Measurements from ENCODE around the gene CELF2. TPM values are rescaled to one million over a fixed set of nuclear protein-coding genes. Genes with fewer than 3 reads are reported as not detected.

CELF2 gene
- total and polyA plus RNA-seq, 7 donors: 6.0 to 83.1 (median 48.9) TPM

DNA sequence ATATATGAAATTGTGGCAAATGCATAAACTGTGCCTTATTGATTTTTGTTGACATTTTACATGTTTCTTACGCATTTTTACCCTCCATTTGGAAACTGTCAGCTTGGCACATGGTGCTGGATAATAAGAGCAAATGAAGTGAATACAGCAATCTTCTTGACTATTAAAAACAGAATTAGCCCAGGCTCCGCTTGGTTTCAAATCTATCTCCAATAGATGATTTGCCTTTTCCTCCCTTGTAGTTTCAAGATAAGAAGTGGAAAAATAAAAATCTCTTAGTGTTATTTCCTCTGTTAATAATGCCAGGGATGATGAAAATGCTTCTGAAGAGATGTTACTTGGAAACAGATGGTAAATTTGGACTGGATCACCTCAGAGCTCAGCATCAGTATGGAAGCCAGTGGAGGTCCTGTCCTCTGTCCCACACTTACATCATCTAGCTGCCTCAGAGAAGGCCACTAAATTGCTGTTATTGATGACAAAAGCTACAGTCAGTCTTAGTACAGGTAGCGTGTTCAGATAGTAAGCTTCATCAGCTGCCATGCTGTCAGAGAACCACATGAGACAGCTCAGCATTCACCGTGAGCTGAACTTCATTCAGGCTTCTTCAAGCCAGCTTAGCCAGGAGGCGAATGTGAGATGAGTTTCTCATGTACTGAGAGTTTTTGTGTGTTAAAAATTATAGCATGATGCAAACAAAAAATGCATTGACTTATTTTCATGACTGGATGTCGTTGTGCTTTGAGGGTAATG is 246.8 kb downstream of the CELF2 start:
- Histone ChIP-seq H3K9me3 (no peaks in the 10 kb centered on the region), H3K36me3 (peaks cover 0 to 17% (median 2%) of the 10 kb centered on the region in 4 donors), H3K27ac (no peak overlapping the region), H3K4me1 (peaks cover 0 to 21% (median 11%) of the 10 kb centered on the region in 4 donors), H3K27me3 (no peaks in the 10 kb centered on the region), H3K4me3 (no peak overlapping the region)
- no peak for DNase-seq
- no peak for TF ChIP-seq POLR2A (IDR thresholded peaks at IDR 0.05)
- no peak for TF ChIP-seq EP300 (IDR thresholded peaks at IDR 0.05)
- TF ChIP-seq, protein P1, sequence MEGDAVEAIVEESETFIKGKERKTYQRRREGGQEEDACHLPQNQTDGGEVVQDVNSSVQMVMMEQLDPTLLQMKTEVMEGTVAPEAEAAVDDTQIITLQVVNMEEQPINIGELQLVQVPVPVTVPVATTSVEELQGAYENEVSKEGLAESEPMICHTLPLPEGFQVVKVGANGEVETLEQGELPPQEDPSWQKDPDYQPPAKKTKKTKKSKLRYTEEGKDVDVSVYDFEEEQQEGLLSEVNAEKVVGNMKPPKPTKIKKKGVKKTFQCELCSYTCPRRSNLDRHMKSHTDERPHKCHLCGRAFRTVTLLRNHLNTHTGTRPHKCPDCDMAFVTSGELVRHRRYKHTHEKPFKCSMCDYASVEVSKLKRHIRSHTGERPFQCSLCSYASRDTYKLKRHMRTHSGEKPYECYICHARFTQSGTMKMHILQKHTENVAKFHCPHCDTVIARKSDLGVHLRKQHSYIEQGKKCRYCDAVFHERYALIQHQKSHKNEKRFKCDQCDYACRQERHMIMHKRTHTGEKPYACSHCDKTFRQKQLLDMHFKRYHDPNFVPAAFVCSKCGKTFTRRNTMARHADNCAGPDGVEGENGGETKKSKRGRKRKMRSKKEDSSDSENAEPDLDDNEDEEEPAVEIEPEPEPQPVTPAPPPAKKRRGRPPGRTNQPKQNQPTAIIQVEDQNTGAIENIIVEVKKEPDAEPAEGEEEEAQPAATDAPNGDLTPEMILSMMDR (IDR thresholded peaks at IDR 0.05): no peak
- no peak for TF ChIP-seq POLR2AphosphoS5 (IDR thresholded peaks at IDR 0.05)
- intact Hi-C loops (cut with DNase I): no loop called here
- 93 to 95% methylated on average over 6 of the region's 6 CpGs for WGBS, 2 donors

DNA sequence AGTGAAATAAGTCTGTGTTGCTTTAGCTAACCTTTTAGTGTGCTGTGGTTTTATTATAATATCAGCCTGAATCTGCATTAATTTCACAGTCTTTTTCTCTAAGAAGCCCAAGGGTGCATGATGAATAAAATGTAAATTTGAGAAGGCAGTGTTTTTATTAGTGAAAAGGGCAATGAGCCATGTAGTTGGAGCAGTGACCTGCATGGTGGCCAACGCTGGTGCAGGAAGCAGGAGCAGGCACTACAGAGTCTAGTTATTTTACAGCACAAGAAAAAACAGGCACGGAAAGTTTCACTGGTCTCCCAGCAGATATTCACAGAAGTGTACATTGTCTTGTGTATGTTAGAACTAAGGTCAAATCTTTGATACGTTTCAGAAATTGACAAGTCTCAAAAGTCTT is 247.8 kb downstream of the CELF2 start:
- Histone ChIP-seq H3K27me3 (no peaks in the 10 kb centered on the region), H3K9me3 (no peaks in the 10 kb centered on the region), H3K4me3 (no peak overlapping the region), H3K4me1 (peaks cover 0 to 21% (median 20%) of the 10 kb centered on the region in 4 donors), H3K36me3 (peaks cover 0 to 10% (median 2%) of the 10 kb centered on the region in 4 donors), H3K27ac (no peak overlapping the region)
- WGBS, 2 donors: 75% methylated on average over 3 of the region's 3 CpGs
- TF ChIP-seq POLR2AphosphoS5 (IDR thresholded peaks at IDR 0.05): no peak
- TF ChIP-seq, protein P1 (IDR thresholded peaks at IDR 0.05): no peak
- TF ChIP-seq EP300 (IDR thresholded peaks at IDR 0.05): no peak
- intact Hi-C loops (cut with DNase I): no loop called here
- no peak for DNase-seq

DNA sequence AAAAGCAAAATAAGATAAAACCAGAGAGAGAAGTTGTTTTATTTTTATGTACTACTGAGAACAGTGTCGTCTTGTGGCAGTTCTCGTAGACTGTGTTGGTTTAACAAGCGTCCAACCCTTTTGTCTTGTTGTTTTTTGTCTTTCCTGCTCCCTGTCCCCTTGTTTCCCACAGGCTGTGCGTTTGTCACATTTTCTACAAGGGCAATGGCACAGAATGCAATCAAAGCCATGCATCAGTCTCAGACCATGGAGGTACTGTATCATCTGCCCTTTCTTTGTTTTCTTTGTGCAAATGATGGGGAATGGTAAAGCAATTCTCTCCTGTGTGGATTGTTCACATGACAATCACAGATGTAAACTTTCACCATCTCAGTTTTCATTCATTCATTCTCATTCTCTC is 248.8 kb downstream of the CELF2 start:
- Histone ChIP-seq H3K4me3 (no peak overlapping the region), H3K27ac (no peak overlapping the region), H3K27me3 (no peaks in the 10 kb centered on the region), H3K9me3 (no peaks in the 10 kb centered on the region), H3K36me3 (peaks cover 0 to 14% (median 2%) of the 10 kb centered on the region in 4 donors), H3K4me1 (peaks cover 0 to 23% (median 21%) of the 10 kb centered on the region in 4 donors)
- DNase-seq: no peak
- WGBS, 2 donors: 73 to 87% methylated on average over 4 of the region's 4 CpGs
- intact Hi-C loops (cut with DNase I): no loop called here
- no peak for TF ChIP-seq POLR2AphosphoS5 (IDR thresholded peaks at IDR 0.05)

DNA sequence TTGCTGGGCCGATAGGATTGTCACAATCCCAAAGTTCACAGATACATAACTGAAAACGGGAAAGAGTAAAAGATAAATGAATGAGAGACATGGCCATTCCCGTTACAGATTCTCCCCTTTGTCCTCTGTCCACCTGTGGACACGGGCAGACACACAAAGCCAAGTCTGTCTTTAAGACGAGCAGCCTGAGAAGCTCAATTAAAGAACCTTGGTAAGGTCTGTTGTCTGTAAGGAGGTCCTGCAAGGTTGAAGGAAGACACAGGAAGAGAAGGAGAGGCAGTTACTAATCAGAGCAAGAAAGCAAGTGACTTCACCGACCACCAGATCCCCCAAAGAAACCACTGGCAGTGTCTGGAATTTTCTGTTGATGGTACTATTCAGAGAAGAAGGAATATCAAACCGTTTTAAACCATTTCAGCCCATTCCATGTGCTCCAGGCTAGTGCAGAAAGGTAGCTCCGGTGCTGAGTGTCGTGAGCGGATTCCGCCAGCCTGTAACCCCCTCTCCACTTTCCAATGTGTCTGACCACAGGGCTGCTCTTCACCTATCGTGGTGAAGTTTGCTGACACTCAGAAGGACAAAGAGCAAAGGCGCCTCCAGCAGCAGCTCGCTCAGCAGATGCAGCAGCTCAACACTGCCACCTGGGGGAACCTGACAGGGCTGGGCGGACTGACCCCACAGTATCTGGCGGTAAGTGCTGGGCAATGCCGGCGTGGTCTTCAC is 252.6 kb downstream of the CELF2 start:
- H3K36me3 ChIP-seq: peaks cover 0 to 36% (median 2%) of the 10 kb centered on the region in 4 donors
- TF ChIP-seq, protein P1 (IDR thresholded peaks at IDR 0.05): peak; percentile 49 to 90 (median 80)
- TF ChIP-seq POLR2A (IDR thresholded peaks at IDR 0.05): no peak
- peak in 2 of 4 donors; percentile 6 to 24 for TF ChIP-seq POLR2AphosphoS5 (IDR thresholded peaks at IDR 0.05)
- TF ChIP-seq EP300 (IDR thresholded peaks at IDR 0.05): no peak
- intact Hi-C loops (cut with DNase I): loop anchor here (5.0 kb wide), 1 partner anchor 248 kb away; no protein-coding TSS in a partner anchor
- H3K4me3 ChIP-seq: no peak overlapping the region
- no peaks in the 10 kb centered on the region for H3K27me3 ChIP-seq
- H3K27ac ChIP-seq: no peak overlapping the region
- H3K9me3 ChIP-seq: no peaks in the 10 kb centered on the region
- DNase-seq: peak; percentile 84
- 68 to 75% methylated on average over 18 of the region's 18 CpGs for WGBS, 2 donors
- H3K4me1 ChIP-seq: peaks cover 0 to 13% (median 8%) of the 10 kb centered on the region in 4 donors

DNA sequence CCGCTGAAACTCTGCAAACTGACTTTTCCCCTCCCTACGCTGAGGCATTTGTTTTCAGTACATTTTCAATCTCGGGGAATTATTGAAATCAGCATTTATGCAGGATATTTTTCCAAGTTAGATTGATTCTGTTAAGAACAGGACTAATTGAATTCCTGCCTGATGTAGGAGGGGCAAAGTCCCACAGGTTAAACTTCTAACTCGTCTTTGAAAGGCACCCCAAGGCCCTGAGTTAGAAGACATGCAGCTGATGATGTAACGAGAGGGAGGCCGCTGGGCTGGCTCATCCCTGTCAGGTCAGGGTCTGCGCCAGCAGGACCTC is 253.1 kb downstream of the CELF2 start:
- Histone ChIP-seq H3K36me3 (peaks cover 0 to 41% (median 2%) of the 10 kb centered on the region in 4 donors), H3K27me3 (no peaks in the 10 kb centered on the region), H3K9me3 (no peaks in the 10 kb centered on the region), H3K4me3 (no peak overlapping the region), H3K4me1 (peaks cover 0 to 13% (median 6%) of the 10 kb centered on the region in 4 donors), H3K27ac (no peak overlapping the region)
- WGBS, 2 donors: 71 to 74% methylated on average over 7 of the region's 7 CpGs
- no peak for DNase-seq
- TF ChIP-seq POLR2AphosphoS5 (IDR thresholded peaks at IDR 0.05) (no peak), EP300 (IDR thresholded peaks at IDR 0.05) (no peak), POLR2A (IDR thresholded peaks at IDR 0.05) (no peak)
- TF ChIP-seq, protein P1 (IDR thresholded peaks at IDR 0.05): no peak
- intact Hi-C loops (cut with DNase I): loop anchor here (5.0 kb wide), 1 partner anchor 249 kb away; no protein-coding TSS in a partner anchor

Measured in sigmoid colon (tissue), 7 donors.